GM13976 (cell line): Measurements from ENCODE around the gene SOX10.

Source experiments
- DNase-seq: peaks from one replicate; pipeline ENCODE4 v3.0.0; 2012; ENCODE audit warnings: low spot score
- CTCF ChIP-seq: IDR thresholded peaks from 2 replicates; pipeline ENCODE4 v1.5.1; 2012; ENCODE audit warnings: borderline replicate concordance, mild to moderate bottlenecking; ENCODE audit not compliant: insufficient read depth; ENCODE audit errors: extremely low read depth, missing control alignments, control extremely low read depth
- in situ Hi-C: fragments of 300-500 bp; cut with MboI; formaldehyde crosslinking; loops from one replicate; pipeline ENCODE4 v1.12.0; 2022; ENCODE audit warnings: low sequenced_read_pairs, mixed read lengths, inconsistent platforms; ENCODE audit not compliant: unreplicated experiment

Gene SOX10

GRCh38 chr22:37983860-37984791 is at the start of gene SOX10:
TSS of gene SOX10 (minus strand) at chr22:37984555. CDS start at chr22:37983784, 771 bp downstream.
- in situ Hi-C loops: no loop called here
- no peak for TF ChIP-seq CTCF
- DNase-seq: no peak

GRCh38 chr22:38033522-38034277 is 49.3 kb upstream of the SOX10 start:
- no peak for DNase-seq
- in situ Hi-C loops: no loop called here
- no peak for TF ChIP-seq CTCF

- TF ChIP-seq CTCF: no peak
- in situ Hi-C loops: no loop called here
- DNase-seq: no peak
Observed at GRCh38 chr22:38032681-38033521, 48.5 kb upstream of the SOX10 start.

GRCh38 chr22:38031491-38031890 is 47.1 kb upstream of the SOX10 start:
- DNase-seq: no peak
- in situ Hi-C loops: no loop called here
- TF ChIP-seq CTCF: no peak

- DNase-seq: no peak
- in situ Hi-C loops: no loop called here
- no peak for TF ChIP-seq CTCF
Observed at GRCh38 chr22:38030311-38031133, 46.2 kb upstream of the SOX10 start.
